ENCODE measurements around the gene DYNC2H1. TPM values are rescaled to one million over a fixed set of nuclear protein-coding genes. Genes with fewer than 3 reads are reported as not detected.

Gene DYNC2H1
- total RNA-seq, 1 experiment from 2014 or later: 44.0 TPM

- BruUV-seq (replicated peaks): no TSS peak
- Histone ChIP-seq H3K27ac (ENCODE audit: low read depth, low read length, poor library complexity, severe bottlenecking) (no peak overlapping the region), H3K36me3 (ENCODE audit: insufficient read depth, low read length, poor library complexity, severe bottlenecking) (peaks cover 9% of the 10 kb centered on the region), H3K9me3 (ENCODE audit: low read depth, low read length, poor library complexity, severe bottlenecking) (no peaks in the 10 kb centered on the region), H3K27me3 (replicated peaks; ENCODE audit: insufficient read depth, low read depth, low read length, poor library complexity) (no peaks in the 10 kb centered on the region), H3K4me1 (ENCODE audit: insufficient read depth, low read length, poor library complexity, severe bottlenecking) (no peaks in the 10 kb centered on the region), H3K4me3 (ENCODE audit: low read depth, low read length, poor library complexity, severe bottlenecking) (no peak overlapping the region)
- TF ChIP-seq EZH2 (IDR thresholded peaks at IDR 0.05; ENCODE audit: borderline replicate concordance, low read depth, low read length, poor library complexity, severe bottlenecking): no peak
- intact Hi-C loops (cut with micrococcal nuclease; ENCODE audit: unreplicated experiment): no loop called here
- ChIA-PET CTCF (no interaction called here), POLR2A (ENCODE audit: low non-redundant PET) (no interaction called here)
- DNase-seq (ENCODE audit: low spot score): no peak
Observed at GRCh38 chr11:103167166-103167565, 57.9 kb downstream of the DYNC2H1 start.

GRCh38 chr11:103170865-103171264 lies 61.6 kb downstream of the DYNC2H1 start:
- no TSS peak for BruUV-seq (replicated peaks)
- DNase-seq (ENCODE audit: low spot score): no peak

GRCh38 chr11:103175461-103176129 lies 66.4 kb downstream of the DYNC2H1 start:
- no peak for DNase-seq (ENCODE audit: low spot score)
- intact Hi-C loops (cut with micrococcal nuclease; ENCODE audit: unreplicated experiment): no loop called here
- Histone ChIP-seq H3K27me3 (replicated peaks; ENCODE audit: insufficient read depth, low read depth, low read length, poor library complexity) (no peaks in the 10 kb centered on the region), H3K36me3 (ENCODE audit: insufficient read depth, low read length, poor library complexity, severe bottlenecking) (peaks cover 5% of the 10 kb centered on the region), H3K4me1 (ENCODE audit: insufficient read depth, low read length, poor library complexity, severe bottlenecking) (no peaks in the 10 kb centered on the region), H3K4me3 (ENCODE audit: low read depth, low read length, poor library complexity, severe bottlenecking) (no peak overlapping the region), H3K9me3 (ENCODE audit: low read depth, low read length, poor library complexity, severe bottlenecking) (no peaks in the 10 kb centered on the region), H3K27ac (ENCODE audit: low read depth, low read length, poor library complexity, severe bottlenecking) (no peak overlapping the region)
- BruUV-seq (replicated peaks): no TSS peak
- TF ChIP-seq CTCF (conservative IDR thresholded peaks at IDR 0.05; ENCODE audit: low read depth, low read length) (no peak), EZH2 (IDR thresholded peaks at IDR 0.05; ENCODE audit: borderline replicate concordance, low read depth, low read length, poor library complexity, severe bottlenecking) (no peak)
- ChIA-PET POLR2A (ENCODE audit: low non-redundant PET) (interaction anchor here (0.7 kb wide), 1 partner anchor 16 kb away, joined by 3 read pairs; no protein-coding TSS in a partner anchor), CTCF (no interaction called here)

More at GRCh38 chr11:103170865-103171264, 61.6 kb downstream of the DYNC2H1 start:
- H3K4me3 ChIP-seq (ENCODE audit: low read depth, low read length, poor library complexity, severe bottlenecking): no peak overlapping the region
- ChIA-PET POLR2A (ENCODE audit: low non-redundant PET) (no interaction called here), CTCF (no interaction called here)
- H3K27ac ChIP-seq (ENCODE audit: low read depth, low read length, poor library complexity, severe bottlenecking): no peak overlapping the region
- H3K36me3 ChIP-seq (ENCODE audit: insufficient read depth, low read length, poor library complexity, severe bottlenecking): peaks cover 5% of the 10 kb centered on the region
- TF ChIP-seq EZH2 (IDR thresholded peaks at IDR 0.05; ENCODE audit: borderline replicate concordance, low read depth, low read length, poor library complexity, severe bottlenecking) (no peak), CTCF (conservative IDR thresholded peaks at IDR 0.05; ENCODE audit: low read depth, low read length) (no peak)
- intact Hi-C loops (cut with micrococcal nuclease; ENCODE audit: unreplicated experiment): no loop called here
- no peaks in the 10 kb centered on the region for H3K9me3 ChIP-seq (ENCODE audit: low read depth, low read length, poor library complexity, severe bottlenecking)
- no peaks in the 10 kb centered on the region for H3K27me3 ChIP-seq (replicated peaks; ENCODE audit: insufficient read depth, low read depth, low read length, poor library complexity)
- H3K4me1 ChIP-seq (ENCODE audit: insufficient read depth, low read length, poor library complexity, severe bottlenecking): no peaks in the 10 kb centered on the region

All from A673 (cell line).